ENCODE measurements around the gene NEDD4L.

DNA sequence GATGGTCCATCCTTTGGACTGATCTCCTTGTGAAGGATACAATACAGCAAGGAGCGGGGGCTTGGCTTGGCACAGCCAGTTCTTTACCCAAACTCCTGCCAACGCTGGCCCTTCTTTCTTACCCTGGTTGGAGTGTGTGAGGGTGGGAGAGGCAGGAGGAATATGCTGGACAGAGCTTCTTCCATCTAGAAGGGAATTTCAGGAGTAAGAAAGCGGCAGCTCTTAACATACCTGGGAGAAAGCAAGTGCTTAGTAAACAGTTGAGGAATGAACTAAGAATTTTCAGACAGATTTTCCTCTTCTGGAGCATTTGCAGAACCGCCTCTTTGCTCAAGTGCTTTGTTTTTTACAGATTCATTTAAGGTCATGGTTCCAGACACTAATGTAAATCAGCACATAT, 72.8 kb downstream of the NEDD4L start:
- TF ChIP-seq, protein P1, sequence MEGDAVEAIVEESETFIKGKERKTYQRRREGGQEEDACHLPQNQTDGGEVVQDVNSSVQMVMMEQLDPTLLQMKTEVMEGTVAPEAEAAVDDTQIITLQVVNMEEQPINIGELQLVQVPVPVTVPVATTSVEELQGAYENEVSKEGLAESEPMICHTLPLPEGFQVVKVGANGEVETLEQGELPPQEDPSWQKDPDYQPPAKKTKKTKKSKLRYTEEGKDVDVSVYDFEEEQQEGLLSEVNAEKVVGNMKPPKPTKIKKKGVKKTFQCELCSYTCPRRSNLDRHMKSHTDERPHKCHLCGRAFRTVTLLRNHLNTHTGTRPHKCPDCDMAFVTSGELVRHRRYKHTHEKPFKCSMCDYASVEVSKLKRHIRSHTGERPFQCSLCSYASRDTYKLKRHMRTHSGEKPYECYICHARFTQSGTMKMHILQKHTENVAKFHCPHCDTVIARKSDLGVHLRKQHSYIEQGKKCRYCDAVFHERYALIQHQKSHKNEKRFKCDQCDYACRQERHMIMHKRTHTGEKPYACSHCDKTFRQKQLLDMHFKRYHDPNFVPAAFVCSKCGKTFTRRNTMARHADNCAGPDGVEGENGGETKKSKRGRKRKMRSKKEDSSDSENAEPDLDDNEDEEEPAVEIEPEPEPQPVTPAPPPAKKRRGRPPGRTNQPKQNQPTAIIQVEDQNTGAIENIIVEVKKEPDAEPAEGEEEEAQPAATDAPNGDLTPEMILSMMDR (conservative IDR thresholded peaks at IDR 0.05 in 1 of 2, IDR thresholded peaks at IDR 0.05 in 1 of 2; ENCODE audit: extremely low read depth in 1 of 2, insufficient read depth in 1 of 2, low read depth in 1 of 2, low read length in 2 of 2): no peak
- TF ChIP-seq EZH2 (IDR thresholded peaks at IDR 0.05; ENCODE audit: borderline replicate concordance, low read length): no peak
